GM04503 (cell line): Measurements from ENCODE around the gene NTHL1.

Experiments used
- DNase-seq: peaks from one replicate; pipeline ENCODE4 v3.0.0-alpha.2; 2012; ENCODE audit warnings: low read depth

Gene NTHL1

GRCh38 chr16:2047330-2048115 is at the start of gene NTHL1, which contains the start of gene TSC2:
Gene NTHL1, minus strand, starts transcription at chr16:2047834. Its CDS starts 11 bp downstream, at chr16:2047823.
Gene TSC2, plus strand, starts transcription at chr16:2047985. Its CDS starts 631 bp downstream, at chr16:2048616.
- peak; percentile 70 for DNase-seq

- no peak for DNase-seq
These were observed 49.4 kb upstream of the NTHL1 start for GRCh38 chr16:2096853-2097595.

GRCh38 chr16:2095918-2096582 is 48.4 kb upstream of the NTHL1 start:
- DNase-seq, result no peak

- no peak for DNase-seq
These were observed 47.8 kb upstream of the NTHL1 start for GRCh38 chr16:2095315-2095853.

GRCh38 chr16:2093793-2094192 is 46.2 kb upstream of the NTHL1 start:
- DNase-seq, result no peak

- no peak for DNase-seq
These were observed 45.2 kb upstream of the NTHL1 start for GRCh38 chr16:2092866-2093265.

GRCh38 chr16:2092256-2092620 is 44.6 kb upstream of the NTHL1 start:
- DNase-seq, result no peak

GRCh38 chr16:2091547-2092255 is 44.1 kb upstream of the NTHL1 start:
- no peak for DNase-seq

GRCh38 chr16:2090777-2091546 is 43.3 kb upstream of the NTHL1 start:
- no peak for DNase-seq

GRCh38 chr16:2090481-2090776 is 42.8 kb upstream of the NTHL1 start:
- DNase-seq, result no peak

GRCh38 chr16:2089706-2090480 is 42.3 kb upstream of the NTHL1 start:
- DNase-seq, result no peak

GRCh38 chr16:2088759-2089358 is 41.2 kb upstream of the NTHL1 start:
- no peak for DNase-seq

GRCh38 chr16:2087748-2088631 is 40.4 kb upstream of the NTHL1 start:
- DNase-seq, result no peak

- no peak for DNase-seq
These were observed 39.4 kb upstream of the NTHL1 start for GRCh38 chr16:2086812-2087747.

- DNase-seq, result no peak
These were observed 38.6 kb upstream of the NTHL1 start for GRCh38 chr16:2086106-2086742.

GRCh38 chr16:2085669-2086068 is 38.0 kb upstream of the NTHL1 start:
- DNase-seq, result no peak

- no peak for DNase-seq
These were observed 37.4 kb upstream of the NTHL1 start for GRCh38 chr16:2084895-2085625.
